Activated T-cell treated with anti-CD3 and anti-CD28 coated beads, Interleukin-2, amount 50 U/mL, for 72 hours (primary cell): Measurements from ENCODE around the gene SGTA. TPM values are rescaled to one million over a fixed set of nuclear protein-coding genes. Genes with fewer than 3 reads are reported as not detected.

Experiments used
- ATAC-seq, 2 donors: fragments of 150-1000 bp; cut with Tn5 transposase; replicated peaks in 1 of 2; 2 replicates each; pipeline ENCODE4 v1.10.0; 2021; ENCODE audit warnings: moderate library complexity in 2 of 2, mild to moderate bottlenecking in 1 of 2
- DNase-seq, 2 donors: peaks; one replicate each; pipeline ENCODE4 v3.0.0; 2021 to 2022; ENCODE audit warnings: mixed read lengths in 1 of 2
- H3K27ac Mint-ChIP-seq: one replicate; pipeline ENCODE4 v1.8.0; 2022; ENCODE audit warnings: mild to moderate bottlenecking, moderate library complexity, mixed read lengths
- H3K27me3 Mint-ChIP-seq: one replicate; pipeline ENCODE4 v1.8.0; 2022; ENCODE audit warnings: low read depth, mixed read lengths
- H3K36me3 Mint-ChIP-seq, 2 donors: one replicate each; pipeline ENCODE4 v1.8.0; 2022; ENCODE audit warnings: mixed read lengths in 2 of 2, mild to moderate bottlenecking in 1 of 2; ENCODE audit not compliant: insufficient read depth in 2 of 2
- H3K4me1 Mint-ChIP-seq: one replicate; pipeline ENCODE4 v1.8.0; 2022; ENCODE audit warnings: low read depth, mixed read lengths
- H3K4me3 Mint-ChIP-seq, 2 donors: one replicate each; pipeline ENCODE4 v1.8.0; 2022; ENCODE audit warnings: mild to moderate bottlenecking in 2 of 2, mixed read lengths in 2 of 2, moderate library complexity in 2 of 2
- H3K9me3 Mint-ChIP-seq, 2 donors: one replicate each; pipeline ENCODE4 v1.8.0; 2022; ENCODE audit warnings: mixed read lengths in 2 of 2
- total RNA-seq, 2 donors: library from RNA; stranded (reverse); gene quantifications; one replicate each; pipeline ENCODE4 v1.2.3, GENCODE V29; 2022

SGTA gene
- total RNA-seq, 2 donors from 2014 or later: 45.1 to 63.7 TPM

DNA sequence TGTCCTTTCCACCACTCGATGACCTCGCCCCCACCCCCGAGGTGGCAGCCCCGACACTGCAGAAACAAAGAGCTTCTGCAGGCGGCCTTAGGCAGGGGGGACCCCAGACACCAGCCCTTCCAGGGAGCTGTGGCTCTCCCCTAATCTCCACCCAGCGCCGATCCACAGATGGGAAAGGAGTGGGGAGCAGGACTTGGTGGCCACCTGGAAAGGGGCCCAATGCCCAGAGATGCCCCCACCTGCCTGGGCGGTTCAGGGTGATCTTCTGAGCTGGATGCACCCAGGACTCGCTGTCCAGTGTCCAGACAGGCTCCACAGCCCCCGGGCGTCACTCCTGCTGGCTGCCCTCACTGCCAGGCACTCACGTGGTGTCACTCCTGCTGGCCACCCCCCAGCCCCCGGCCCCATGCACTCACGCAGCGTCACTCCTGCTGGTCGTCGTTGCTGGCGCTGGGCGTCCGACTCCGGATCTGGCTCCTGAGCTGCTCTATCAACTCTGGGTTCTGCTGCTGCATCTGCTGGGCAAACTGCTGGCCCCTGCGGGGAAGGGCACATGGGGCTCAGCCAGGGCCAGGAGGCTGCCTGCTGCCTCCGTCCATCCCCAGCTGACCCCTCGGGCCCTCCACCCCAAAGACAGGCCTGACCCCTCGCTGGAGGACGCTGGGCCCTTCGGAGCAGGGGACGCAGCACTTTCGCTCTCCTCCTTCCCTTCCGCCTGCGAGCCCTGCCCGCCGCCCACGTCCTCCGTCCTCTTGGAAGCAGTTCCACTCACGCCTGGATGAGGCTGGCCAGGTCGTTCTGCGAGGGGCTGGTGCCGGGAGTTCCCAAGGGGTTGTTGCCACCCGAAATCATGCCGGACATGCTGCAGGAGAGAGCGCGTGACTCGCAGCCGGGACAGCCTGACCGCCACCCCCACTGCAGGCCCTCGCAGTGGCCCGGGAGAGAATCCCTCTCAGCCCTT is 25.9 kb downstream of the SGTA start:
- DNase-seq (no peak), ATAC-seq (no peak)
- Mint-ChIP-seq H3K36me3 (peaks cover 0 to 6% of the 10 kb centered on the region in 2 donors), H3K4me1 (peaks cover 13% of the 10 kb centered on the region), H3K27me3 (no peaks in the 10 kb centered on the region), H3K4me3 (no peak overlapping the region), H3K9me3 (no peaks in the 10 kb centered on the region), H3K27ac (no peak overlapping the region)

DNA sequence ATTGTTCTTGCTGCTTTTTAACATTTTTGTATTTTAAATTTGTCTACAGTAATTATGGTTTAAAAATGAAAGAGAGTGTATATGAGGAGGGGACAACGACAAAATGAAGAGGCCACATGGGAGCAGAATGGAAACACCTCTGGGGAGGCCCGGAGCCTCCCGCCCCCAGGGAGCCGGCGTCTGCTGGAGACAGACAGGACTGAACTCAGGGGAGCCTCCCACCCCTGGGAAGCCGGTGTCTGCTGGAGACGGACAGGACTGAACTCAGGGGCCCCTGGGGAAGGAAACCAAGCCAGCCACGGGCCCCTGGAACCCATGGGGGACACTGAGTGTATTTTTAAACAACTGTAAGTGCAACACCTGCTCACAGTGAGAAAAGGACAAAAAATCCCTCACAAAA is 26.6 kb downstream of the SGTA start:
- ATAC-seq: no peak
- H3K27ac Mint-ChIP-seq: no peak overlapping the region
- peaks cover 13% of the 10 kb centered on the region for H3K4me1 Mint-ChIP-seq
- H3K9me3 Mint-ChIP-seq: no peaks in the 10 kb centered on the region
- DNase-seq: no peak
- no peaks in the 10 kb centered on the region for H3K27me3 Mint-ChIP-seq
- H3K36me3 Mint-ChIP-seq: peaks cover 0 to 6% of the 10 kb centered on the region in 2 donors
- no peak overlapping the region for H3K4me3 Mint-ChIP-seq

DNA sequence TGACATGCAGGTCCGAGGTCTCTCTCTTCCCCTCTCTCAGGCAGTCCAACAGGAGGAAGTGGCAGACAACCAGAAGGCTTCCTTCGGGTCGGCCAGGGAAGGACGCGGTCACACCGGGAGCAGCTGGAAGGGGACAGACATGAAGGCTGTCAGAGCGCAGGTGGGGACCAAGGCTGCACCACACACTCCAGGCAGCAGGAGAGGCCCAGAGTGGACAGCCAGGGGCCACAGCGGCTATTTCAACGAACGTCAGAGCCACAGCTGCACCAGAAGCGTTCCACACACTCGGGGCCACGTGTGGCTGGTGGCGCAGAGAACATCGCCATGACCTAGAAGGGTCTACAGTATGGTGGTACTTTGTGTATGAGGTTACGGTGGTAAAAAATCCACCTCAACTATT is 27.3 kb downstream of the SGTA start:
- Mint-ChIP-seq H3K36me3 (peaks cover 0 to 6% of the 10 kb centered on the region in 2 donors), H3K4me3 (no peak overlapping the region), H3K9me3 (no peaks in the 10 kb centered on the region), H3K27me3 (no peaks in the 10 kb centered on the region), H3K4me1 (peaks cover 13% of the 10 kb centered on the region), H3K27ac (no peak overlapping the region)
- ATAC-seq (no peak), DNase-seq (no peak)

GRCh38 chr19:2755448-2755705 is 27.7 kb downstream of the SGTA start:
- DNase-seq: no peak
- H3K4me1 Mint-ChIP-seq: peaks cover 13% of the 10 kb centered on the region
- H3K4me3 Mint-ChIP-seq: no peak overlapping the region
- H3K27ac Mint-ChIP-seq: no peak overlapping the region
- H3K9me3 Mint-ChIP-seq: no peaks in the 10 kb centered on the region
- no peak for ATAC-seq
- no peaks in the 10 kb centered on the region for H3K27me3 Mint-ChIP-seq
- H3K36me3 Mint-ChIP-seq: peaks cover 0 to 5% of the 10 kb centered on the region in 2 donors

DNA sequence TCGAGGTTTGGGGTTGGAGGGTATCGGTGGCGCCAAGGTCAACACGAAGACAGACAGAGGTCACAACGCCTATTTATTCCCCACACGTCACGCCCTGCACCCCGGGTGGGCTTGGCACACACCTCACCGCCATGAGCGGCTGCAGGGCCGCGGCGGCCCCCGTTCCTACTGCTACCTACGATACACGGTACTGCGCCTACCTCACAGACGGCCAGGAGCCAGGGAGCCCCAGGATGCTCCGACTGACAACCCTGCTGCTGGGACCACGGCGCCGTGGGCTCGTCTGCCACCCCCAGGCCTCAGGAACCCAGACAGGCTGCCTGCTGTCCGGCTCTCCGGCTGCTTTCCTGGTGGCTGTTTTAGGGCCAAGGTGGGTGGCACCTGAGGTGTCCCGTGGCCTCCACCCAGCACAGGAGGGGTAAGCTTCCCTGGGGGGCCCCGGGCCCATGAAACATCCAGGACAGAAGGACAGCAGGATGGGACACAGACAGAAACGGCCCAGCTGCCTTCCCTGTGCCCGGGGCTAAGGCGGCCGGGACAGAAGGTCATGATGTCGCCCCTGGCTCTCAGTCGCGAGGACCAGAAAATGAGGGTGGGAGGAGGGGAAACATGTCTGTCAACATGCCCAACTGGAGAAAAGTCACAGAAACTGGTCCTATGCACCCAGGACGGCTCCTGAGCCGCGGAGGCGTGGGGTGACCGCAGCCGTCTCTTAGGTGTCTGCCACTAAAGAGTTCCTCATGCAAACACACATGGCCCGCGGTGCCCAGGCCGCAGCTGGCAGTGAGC is 28.2 kb downstream of the SGTA start:
- Mint-ChIP-seq H3K4me3 (no peak overlapping the region), H3K4me1 (peaks cover 13% of the 10 kb centered on the region), H3K27me3 (no peaks in the 10 kb centered on the region), H3K27ac (no peak overlapping the region), H3K36me3 (peaks cover 0 to 5% of the 10 kb centered on the region in 2 donors), H3K9me3 (no peaks in the 10 kb centered on the region)
- no peak for DNase-seq
- ATAC-seq: no peak

GRCh38 chr19:2751438-2751830 is 31.6 kb downstream of the SGTA start:
- H3K4me1 Mint-ChIP-seq: peaks cover 13% of the 10 kb centered on the region
- H3K4me3 Mint-ChIP-seq: no peak overlapping the region
- H3K9me3 Mint-ChIP-seq: no peaks in the 10 kb centered on the region
- DNase-seq: no peak
- H3K27me3 Mint-ChIP-seq: no peaks in the 10 kb centered on the region
- no peak overlapping the region for H3K27ac Mint-ChIP-seq
- ATAC-seq: no peak
- peaks cover 0 to 3% of the 10 kb centered on the region in 2 donors for H3K36me3 Mint-ChIP-seq

DNA sequence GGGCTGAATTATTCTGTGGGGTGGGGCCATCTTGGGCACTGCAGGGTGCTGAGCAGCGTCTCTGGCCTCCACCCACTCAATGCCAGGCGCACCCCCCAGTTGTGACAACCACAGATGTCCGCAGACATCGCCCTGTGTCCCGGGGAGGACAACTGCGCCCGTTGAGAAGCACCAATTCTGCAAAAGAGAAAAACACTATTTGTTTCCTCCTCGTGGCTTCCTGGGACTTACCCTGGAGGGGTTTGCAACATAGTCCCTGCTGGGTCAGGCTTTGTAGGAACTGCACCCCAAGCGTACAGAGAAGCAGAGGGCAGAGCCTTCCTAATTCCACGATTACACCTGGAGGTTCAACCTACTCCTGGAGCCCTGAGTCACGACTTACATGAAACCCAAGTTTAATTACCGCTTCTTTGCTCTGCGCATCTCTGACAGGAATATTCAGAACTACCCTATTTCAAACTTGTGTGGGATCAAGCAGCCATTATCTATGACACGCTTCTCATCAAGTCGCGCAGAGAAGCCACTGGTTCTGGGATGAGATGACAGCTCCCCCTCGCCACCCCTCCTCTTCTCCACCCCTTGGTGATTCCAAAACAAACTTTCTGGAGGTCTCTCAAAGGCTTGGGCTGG is 32.1 kb downstream of the SGTA start:
- ATAC-seq (no peak), DNase-seq (no peak)
- no peaks in the 10 kb centered on the region for H3K9me3 Mint-ChIP-seq
- peaks cover 0 to 3% of the 10 kb centered on the region in 2 donors for H3K36me3 Mint-ChIP-seq
- no peak overlapping the region for H3K27ac Mint-ChIP-seq
- no peak overlapping the region for H3K4me3 Mint-ChIP-seq
- no peaks in the 10 kb centered on the region for H3K27me3 Mint-ChIP-seq
- H3K4me1 Mint-ChIP-seq: peaks cover 13% of the 10 kb centered on the region

DNA sequence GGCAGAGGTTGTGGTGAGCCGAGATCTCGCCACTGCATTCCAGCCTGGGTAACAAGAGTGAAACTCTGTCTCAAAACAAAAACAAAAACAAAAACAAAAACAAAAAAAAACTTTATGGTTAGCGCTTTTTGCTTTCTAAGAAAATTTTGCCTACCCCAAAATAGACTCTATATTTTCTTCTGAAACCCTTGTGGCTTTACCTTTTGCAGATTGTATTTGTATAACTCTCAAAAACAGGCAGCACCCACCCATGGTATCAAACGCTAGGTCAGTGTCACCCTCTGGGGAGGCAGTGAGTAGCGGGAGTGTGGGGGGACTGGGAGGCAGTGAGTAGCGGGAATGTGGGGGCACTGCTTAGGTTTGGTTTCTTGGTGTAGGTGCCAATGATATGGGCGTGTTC is 35.7 kb downstream of the SGTA start:
- Mint-ChIP-seq H3K9me3 (no peaks in the 10 kb centered on the region), H3K36me3 (no peaks in the 10 kb centered on the region)

GRCh38 chr19:2744113-2744512 is 39.0 kb downstream of the SGTA start:
- Mint-ChIP-seq H3K27ac (no peak overlapping the region), H3K36me3 (peaks cover 0 to 2% of the 10 kb centered on the region in 2 donors), H3K27me3 (peaks cover 25% of the 10 kb centered on the region), H3K4me3 (no peak overlapping the region), H3K4me1 (peaks cover 9% of the 10 kb centered on the region), H3K9me3 (no peaks in the 10 kb centered on the region)
- DNase-seq: no peak
- no peak for ATAC-seq

More for the DNA sequence above, 35.7 kb downstream of the SGTA start:
- Mint-ChIP-seq H3K4me1 (no peaks in the 10 kb centered on the region), H3K27me3 (peaks cover 15% of the 10 kb centered on the region), H3K27ac (no peak overlapping the region), H3K4me3 (no peak overlapping the region)
- DNase-seq (no peak), ATAC-seq (no peak)

DNA sequence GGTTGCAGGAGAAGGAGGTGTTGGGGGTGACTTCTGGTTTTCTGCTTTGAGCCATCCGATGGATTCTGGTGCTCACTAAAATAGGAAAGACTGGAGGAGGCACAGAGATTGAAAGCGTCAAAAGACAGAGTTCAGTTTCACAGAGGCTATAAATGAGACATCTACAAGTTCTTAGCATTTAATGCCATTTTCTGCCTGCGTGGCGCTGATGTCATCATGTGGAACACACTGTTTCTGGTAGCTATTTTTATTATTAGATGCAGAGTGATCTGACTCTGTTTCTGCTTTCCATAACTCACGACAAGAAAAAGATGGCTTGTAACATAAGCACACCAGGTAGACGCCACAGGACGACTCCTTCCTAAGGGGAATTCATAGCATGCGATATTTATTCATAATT is 40.0 kb downstream of the SGTA start:
- DNase-seq (no peak), ATAC-seq (no peak)
- H3K27me3 Mint-ChIP-seq: peaks cover 25% of the 10 kb centered on the region
- peaks cover 4 to 7% of the 10 kb centered on the region in 2 donors for H3K36me3 Mint-ChIP-seq
- no peaks in the 10 kb centered on the region for H3K9me3 Mint-ChIP-seq
- H3K4me1 Mint-ChIP-seq: peaks cover 17% of the 10 kb centered on the region
- no peak overlapping the region for H3K4me3 Mint-ChIP-seq
- no peak overlapping the region for H3K27ac Mint-ChIP-seq

GRCh38 chr19:2740314-2740656 is 42.8 kb downstream of the SGTA start:
- peaks cover 25% of the 10 kb centered on the region for H3K27me3 Mint-ChIP-seq
- peaks cover 11 to 15% of the 10 kb centered on the region in 2 donors for H3K36me3 Mint-ChIP-seq
- H3K4me3 Mint-ChIP-seq: peak overlapping the region; percentile 96 to 97
- H3K9me3 Mint-ChIP-seq: no peaks in the 10 kb centered on the region
- peak in 1 of 2 donors; percentile 1 for ATAC-seq
- H3K4me1 Mint-ChIP-seq: peaks cover 28% of the 10 kb centered on the region
- no peak overlapping the region for H3K27ac Mint-ChIP-seq
- DNase-seq: no peak

DNA sequence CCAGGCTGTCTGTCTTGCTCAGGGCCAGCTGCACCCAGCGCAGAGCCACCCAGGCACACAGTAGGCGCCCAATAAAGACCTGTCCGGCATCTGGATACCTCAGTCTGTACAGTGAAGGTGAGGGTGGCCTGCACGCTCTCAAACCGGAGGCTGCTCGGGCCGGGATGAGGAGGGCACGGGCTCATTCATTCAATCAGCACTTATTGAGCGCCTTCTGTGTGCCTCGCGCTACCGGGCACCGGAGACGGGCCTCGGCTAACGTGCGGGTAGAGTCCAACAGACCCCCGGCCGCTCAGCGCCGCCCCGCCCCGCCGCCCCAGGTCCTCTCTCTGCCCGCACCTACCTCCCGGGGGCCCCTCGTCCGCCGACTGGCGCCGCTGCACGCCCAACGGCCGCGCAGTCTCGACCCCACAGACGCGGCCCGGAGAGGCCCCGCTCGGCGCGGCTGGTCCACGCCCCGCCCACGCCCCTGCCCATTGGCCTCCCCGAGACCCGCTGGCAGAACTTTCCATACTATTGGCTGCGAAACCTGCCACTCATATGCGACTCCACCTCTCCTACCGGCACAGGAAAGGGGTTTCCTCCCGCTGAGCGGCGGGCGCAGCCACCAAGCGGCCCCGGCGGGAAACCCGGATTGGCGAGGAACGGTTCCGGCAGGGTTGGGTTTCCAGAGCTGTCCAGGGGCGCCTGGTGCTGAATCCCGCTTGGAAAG is 43.3 kb downstream of the SGTA start, which contains the start of gene SLC39A3:
Gene SLC39A3 (minus strand): TSS at position 416 of the 712 bp plus-strand sequence. CDS start 2,760 bp downstream, outside the sequence.
- Mint-ChIP-seq H3K4me1 (peaks cover 28% of the 10 kb centered on the region), H3K36me3 (peaks cover 11 to 15% of the 10 kb centered on the region in 2 donors), H3K27me3 (peaks cover 25% of the 10 kb centered on the region), H3K4me3 (peak within 1 kb of the TSS; percentile 96 to 97), H3K27ac (peak within 1 kb of the TSS; percentile 45), H3K9me3 (no peaks in the 10 kb centered on the region)
- DNase-seq: peak; percentile 99 to 100
- peak; percentile 99 for ATAC-seq
